Adipose tissue (tissue), 3 donors: ENCODE data around the gene RAB10. TPM values are rescaled to one million over a fixed set of nuclear protein-coding genes. Genes with fewer than 3 reads are reported as not detected.
"Not testable (repeated sequence)": the region's sequence is repeated elsewhere in the genome, so short reads cannot be mapped to it uniquely, and the experiment has no call there.

Experiments
- H3K27ac ChIP-seq: one replicate; pipeline ENCODE4 v1.5.1; 2013; ENCODE audit warnings: low read depth, low read length
- WGBS, 3 donors: extraction: QIAGEN DNeasy Blood & Tissue Kit; methylation state at CpG; one replicate each; pipeline ENCODE4 v1.1.7; 2013; 5-methylcytosine and 5-hydroxymethylcytosine counted together
- polyA plus RNA-seq, 3 donors: library from polyadenylated mRNA; stranded (reverse); fragments of 200-250 nt; gene quantifications; one replicate each; pipeline ENCODE4 v1.2.3, GENCODE V29; 2013
- donor health status: healthy with polysubstance abuse.
- donor health status: Bipolar disorder and iron deficiency.
- donor health status: healthy.

RAB10 gene
- polyA plus RNA-seq, 3 donors, result 25.6 to 48.5 (median 47.1) TPM

GRCh38 chr2:26076001-26076587, 42.2 kb downstream of the RAB10 start:
- WGBS, 3 donors, result 94 to 100% (median 100%) methylated on average over 1 of the region's 1 CpG
- no peak overlapping the region for H3K27ac ChIP-seq

- 94 to 97% (median 95%) methylated on average over 2 of the region's 2 CpGs for WGBS, 3 donors
- H3K27ac ChIP-seq, result no peak overlapping the region
Measured at GRCh38 chr2:26077291-26077690, 43.4 kb downstream of the RAB10 start.

GRCh38 chr2:26078939-26079338, 45.1 kb downstream of the RAB10 start:
- no peak overlapping the region for H3K27ac ChIP-seq
- 98 to 100% (median 100%) methylated on average over 3 of the region's 3 CpGs for WGBS, 3 donors

GRCh38 chr2:26080356-26080755, 46.5 kb downstream of the RAB10 start:
- 93 to 96% (median 95%) methylated on average over 1 of the region's 1 CpG for WGBS, 3 donors
- no peak overlapping the region for H3K27ac ChIP-seq

- H3K27ac ChIP-seq, result not testable (repeated sequence)
Measured at GRCh38 chr2:26080925-26081324, 47.0 kb downstream of the RAB10 start.

GRCh38 chr2:26081556-26081955, 47.7 kb downstream of the RAB10 start:
- no peak overlapping the region for H3K27ac ChIP-seq
- WGBS, 3 donors, result 63 to 97% (median 69%) methylated on average over 5 of the region's 5 CpGs

More at GRCh38 chr2:26080925-26081324, 47.0 kb downstream of the RAB10 start:
- WGBS, 3 donors, result 92 to 98% (median 95%) methylated on average over 3 of the region's 3 CpGs

- WGBS, 3 donors, result 74 to 90% (median 77%) methylated on average over 5 of the region's 5 CpGs
- no peak overlapping the region for H3K27ac ChIP-seq
Measured at GRCh38 chr2:26086155-26086637, 52.3 kb downstream of the RAB10 start.

- 72 to 81% (median 75%) methylated on average over 5 of the region's 5 CpGs for WGBS, 3 donors
- H3K27ac ChIP-seq, result no peak overlapping the region
Measured at GRCh38 chr2:26086779-26087178, 52.9 kb downstream of the RAB10 start.

GRCh38 chr2:26088038-26088643, 54.3 kb downstream of the RAB10 start:
- WGBS, 3 donors, result 96 to 100% (median 100%) methylated on average over 1 of the region's 1 CpG
- no peak overlapping the region for H3K27ac ChIP-seq

GRCh38 chr2:26088931-26089330, 55.0 kb downstream of the RAB10 start:
- 89 to 96% (median 95%) methylated on average over 4 of the region's 4 CpGs for whole genome bisulfite sequencing, 3 donors
- H3K27ac ChIP-seq, result not testable (repeated sequence)

- WGBS, 3 donors, result 94 to 97% (median 95%) methylated on average over 2 of the region's 2 CpGs
- no peak overlapping the region for H3K27ac ChIP-seq
Measured at GRCh38 chr2:26089337-26089736, 55.5 kb downstream of the RAB10 start.

- H3K27ac ChIP-seq, result no peak overlapping the region
- WGBS, 3 donors, result 92 to 95% (median 93%) methylated on average over 5 of the region's 5 CpGs
Measured at GRCh38 chr2:26095758-26096157, 61.9 kb downstream of the RAB10 start.

GRCh38 chr2:26099933-26100332, 66.0 kb downstream of the RAB10 start:
- WGBS, 3 donors, result 86 to 97% (median 87%) methylated on average over 1 of the region's 1 CpG
- H3K27ac ChIP-seq, result no peak overlapping the region

- 62 to 93% (median 81%) methylated on average over 1 of the region's 1 CpG for WGBS, 3 donors
Measured at GRCh38 chr2:26100384-26100783, 66.5 kb downstream of the RAB10 start.

GRCh38 chr2:26103752-26104151, 69.9 kb downstream of the RAB10 start:
- H3K27ac ChIP-seq, result no peak overlapping the region
- WGBS, 3 donors, result 97 to 99% (median 98%) methylated on average over 4 of the region's 4 CpGs

More at GRCh38 chr2:26100384-26100783, 66.5 kb downstream of the RAB10 start:
- no peak overlapping the region for H3K27ac ChIP-seq

GRCh38 chr2:26108701-26109100, 74.8 kb downstream of the RAB10 start:
- not testable (repeated sequence) for H3K27ac ChIP-seq
- 79 to 97% (median 83%) methylated on average over 6 of the region's 6 CpGs for WGBS, 3 donors

GRCh38 chr2:26112201-26112600, 78.3 kb downstream of the RAB10 start:
- 80 to 95% (median 92%) methylated on average over 1 of the region's 1 CpG for WGBS, 3 donors
- H3K27ac ChIP-seq, result no peak overlapping the region

GRCh38 chr2:26114151-26114550, 80.3 kb downstream of the RAB10 start:
- H3K27ac ChIP-seq, result no peak overlapping the region
- 74 to 92% (median 83%) methylated on average over 2 of the region's 2 CpGs for WGBS, 3 donors

GRCh38 chr2:26118682-26119081, 84.8 kb downstream of the RAB10 start:
- WGBS, 3 donors, result 81 to 91% (median 82%) methylated on average over 4 of the region's 4 CpGs
- H3K27ac ChIP-seq, result no peak overlapping the region

GRCh38 chr2:26119521-26119920, 85.6 kb downstream of the RAB10 start:
- 95 to 97% (median 96%) methylated on average over 1 of the region's 1 CpG for WGBS, 3 donors
- H3K27ac ChIP-seq, result no peak overlapping the region
